Activated CD8-positive, alpha-beta memory T cell treated with anti-CD3 and anti-CD28 coated beads for 4 hours (primary cell): Measurements from ENCODE around the gene DTL.

Experiments used
- DNase-seq, 2 donors: peaks; one replicate each; pipeline ENCODE4 v3.0.0-alpha.2; 2020; ENCODE audit warnings: low read depth in 2 of 2

The DTL gene

GRCh38 chr1:212129781-212130180 is 94.2 kb downstream of the DTL start:
- no peak for DNase-seq

DNA sequence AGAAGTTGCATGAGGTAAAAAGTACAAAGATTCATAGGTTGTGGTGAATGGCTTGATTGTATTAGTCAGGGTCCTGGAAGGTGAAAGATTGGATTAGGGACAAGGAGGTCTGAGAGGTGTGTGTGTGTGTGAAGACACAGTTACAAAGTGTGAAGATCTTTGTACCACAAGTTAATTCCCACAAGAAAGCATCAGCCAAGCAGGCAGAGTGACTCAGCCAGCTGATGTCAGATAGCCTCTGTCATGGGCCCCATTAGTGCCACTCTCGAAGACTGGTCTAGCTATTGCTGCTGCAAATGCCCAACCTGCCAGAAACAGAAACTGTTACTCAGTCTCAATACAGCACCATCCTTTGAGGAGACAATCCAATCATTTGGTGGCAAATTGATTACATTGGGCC is 96.5 kb downstream of the DTL start:
- DNase-seq: no peak

GRCh38 chr1:212133319-212133718 is 97.8 kb downstream of the DTL start:
- DNase-seq: no peak

- DNase-seq: no peak
These were observed 99.6 kb downstream of the DTL start for GRCh38 chr1:212135166-212135565.

- DNase-seq: no peak
These were observed 102.3 kb downstream of the DTL start for GRCh38 chr1:212137854-212138253.

GRCh38 chr1:212138457-212138856 is 102.9 kb downstream of the DTL start:
- DNase-seq: no peak

DNA sequence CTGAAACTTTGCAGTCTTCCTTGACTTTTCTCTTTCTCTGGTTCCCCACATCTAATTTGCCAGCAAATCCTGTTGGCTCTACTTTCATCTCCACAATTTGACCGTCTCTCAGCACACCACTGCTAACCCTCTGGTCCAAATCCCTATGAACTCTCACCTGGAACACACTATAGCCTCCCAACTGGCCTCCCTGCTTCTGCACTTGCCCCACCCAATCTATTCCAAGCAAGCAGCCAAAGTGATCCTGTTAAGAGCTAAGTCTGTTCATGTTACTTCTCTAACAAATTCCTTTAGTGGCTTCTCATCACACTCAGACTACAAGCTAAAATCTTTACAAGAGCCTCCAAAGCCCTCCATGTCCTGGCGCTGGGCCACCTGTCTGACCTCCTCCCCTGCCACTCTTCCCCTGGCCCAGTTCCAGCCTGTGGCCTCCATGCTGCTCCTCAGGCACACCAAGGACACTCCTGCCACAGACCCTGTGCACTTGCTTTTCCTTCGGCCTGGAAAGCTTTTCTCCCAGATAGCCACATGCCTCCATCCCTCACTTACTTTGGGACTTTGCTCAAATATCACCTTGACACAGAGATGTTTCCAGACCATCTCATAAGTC is 104.1 kb downstream of the DTL start:
- no peak for DNase-seq

DNA sequence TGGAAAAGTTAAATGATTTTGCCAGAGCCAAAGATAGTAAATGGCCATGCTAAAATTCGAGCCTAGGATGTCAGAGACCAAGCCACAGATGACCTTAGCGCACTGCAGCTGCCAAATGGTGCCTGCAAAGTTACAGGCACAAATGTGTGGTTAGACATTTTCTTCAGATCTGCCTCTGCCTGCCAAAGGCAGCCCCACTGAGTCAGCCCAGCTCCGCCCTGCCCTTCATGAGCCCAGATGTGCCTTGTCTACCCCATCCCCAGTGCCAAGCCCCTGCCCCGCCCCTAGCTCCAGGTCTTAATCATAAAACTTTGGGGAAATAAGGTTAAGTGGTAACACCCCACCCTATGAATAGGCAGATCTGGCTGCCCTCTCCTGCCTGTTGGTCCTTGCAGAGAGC is 105.9 kb downstream of the DTL start:
- no peak for DNase-seq

DNA sequence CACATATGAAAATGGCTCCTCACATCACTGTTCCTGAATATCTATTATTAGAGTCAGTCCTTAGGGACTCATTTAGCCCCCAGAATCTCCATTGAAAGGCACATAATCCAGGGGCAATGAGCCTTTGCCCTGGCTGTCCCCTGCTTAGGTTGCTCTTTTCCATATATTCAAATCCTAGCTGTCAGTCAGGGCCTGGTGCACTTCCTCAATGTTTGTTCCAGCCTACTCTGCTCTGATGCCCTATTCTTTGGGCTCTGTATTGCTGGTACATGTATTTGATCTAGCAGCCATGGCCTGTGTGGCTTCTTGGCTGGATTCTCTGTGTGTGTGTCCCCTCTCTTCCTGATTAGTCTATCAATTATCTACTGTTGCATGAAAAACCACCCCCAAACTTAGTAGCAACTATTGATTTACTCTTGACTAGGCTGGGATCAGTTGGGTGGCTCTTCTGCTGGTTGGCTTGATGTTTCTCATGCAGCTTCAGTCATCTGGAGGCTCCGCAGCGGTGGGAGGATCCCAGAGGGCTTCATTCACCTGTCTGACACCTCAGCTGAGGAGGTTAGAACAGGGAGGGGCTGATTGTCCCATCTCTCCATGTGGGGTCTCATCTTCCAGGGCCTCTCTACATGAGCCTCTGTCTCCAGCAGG is 107.5 kb downstream of the DTL start:
- no peak for DNase-seq

DNA sequence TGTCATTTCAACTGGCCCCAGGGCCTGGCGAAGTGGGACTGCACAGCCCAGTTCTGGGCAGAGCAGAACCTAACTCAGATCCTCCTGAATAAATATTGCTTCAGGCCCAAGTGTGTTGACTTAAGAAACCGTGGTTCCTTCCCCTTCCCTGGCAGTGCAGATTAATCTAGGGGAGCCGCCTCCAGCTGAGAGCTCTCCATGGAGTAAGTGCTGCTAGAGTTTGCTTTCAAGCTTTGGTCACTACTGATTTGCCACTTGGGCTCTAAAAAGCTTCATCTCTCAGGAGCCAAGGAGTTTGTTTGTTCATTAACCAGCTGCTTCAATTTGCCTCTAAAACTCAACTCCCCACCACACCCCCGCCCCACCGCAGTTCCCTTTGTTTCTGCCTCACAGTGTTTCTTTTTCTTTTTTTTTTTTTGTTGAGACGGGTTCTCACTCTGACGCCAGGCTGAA is 112.1 kb downstream of the DTL start:
- no peak for DNase-seq

DNA sequence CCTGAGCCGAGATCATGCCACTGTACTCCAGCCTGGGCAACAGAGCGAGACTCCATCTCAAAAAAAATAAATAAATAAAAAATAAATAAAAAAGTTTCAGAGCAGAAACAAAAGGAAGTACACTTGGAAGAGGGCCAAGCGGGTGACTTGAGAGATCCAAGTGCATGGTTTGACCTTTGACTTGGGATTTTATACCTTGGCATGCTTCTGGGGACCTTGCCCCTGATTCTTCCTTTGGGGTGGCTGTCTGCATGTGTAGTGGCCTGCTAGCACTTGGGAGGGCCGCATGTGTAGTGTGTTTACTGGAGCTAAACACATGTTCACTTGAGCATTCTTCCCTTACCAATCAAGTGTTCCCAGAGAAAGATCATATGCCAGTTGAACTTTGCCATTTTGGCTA is 114.0 kb downstream of the DTL start:
- DNase-seq: no peak

- no peak for DNase-seq
These were observed 116.8 kb downstream of the DTL start for GRCh38 chr1:212152308-212152693.

DNA sequence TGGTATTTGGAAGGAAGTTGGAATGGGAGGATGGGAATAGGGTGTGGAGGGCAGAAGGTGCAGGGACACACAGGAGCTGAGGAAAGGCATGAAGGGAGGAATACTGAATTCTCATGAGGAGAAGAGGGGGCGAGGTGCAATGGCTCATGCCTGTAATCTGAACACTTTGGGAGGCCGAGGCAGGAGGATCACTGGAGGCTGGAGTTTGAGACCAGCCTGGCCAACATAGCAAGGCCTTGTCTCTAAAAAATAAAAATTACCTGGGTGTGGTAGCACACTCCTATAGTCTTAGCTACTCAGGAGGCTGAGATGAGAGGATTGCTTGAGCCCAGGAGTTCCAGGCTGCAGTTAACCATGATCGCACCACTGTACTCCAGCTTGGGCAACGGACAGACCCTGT is 117.3 kb downstream of the DTL start:
- no peak for DNase-seq

DNA sequence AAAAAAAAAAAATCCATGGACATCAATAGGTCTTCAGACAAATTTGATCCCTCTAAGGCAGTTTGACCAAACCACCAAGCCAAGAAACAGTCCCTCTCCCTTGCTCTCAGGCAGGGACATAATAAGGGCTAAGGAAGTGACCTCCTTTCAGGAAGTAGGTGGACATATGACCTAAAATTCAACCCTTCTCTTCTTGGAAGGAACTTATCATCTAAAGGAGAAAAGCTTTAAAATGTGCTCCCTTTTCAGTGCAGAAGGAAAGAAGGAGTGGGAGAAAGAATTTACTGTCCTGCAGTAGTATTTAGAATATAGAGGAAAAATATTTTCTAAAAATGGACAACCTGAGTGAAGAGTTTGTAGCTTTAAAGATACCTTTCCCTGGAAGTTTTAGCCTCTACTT is 118.1 kb downstream of the DTL start:
- no peak for DNase-seq
